HepG2 (cell line): ENCODE results near the gene PDGFA. TPM values are rescaled to one million over a fixed set of nuclear protein-coding genes. Genes with fewer than 3 reads are reported as not detected.

Experiments
- ATAC-seq: fragments of 200-7000 bp; cut with Tn5 transposase; 3 replicates; pipeline ENCODE4 v1.9.1; 2020; ENCODE audit warnings: mild to moderate bottlenecking, moderate library complexity
- BruUV-seq: library from RNA; stranded (reverse); fragments of 400-500 nt; replicated peaks from 2 replicates; lab custom pipeline; 2021; lab: Mats Ljungman, UMichigan
- CTCF ChIA-PET: fragments of 300-600 bp; formaldehyde crosslinking; extraction: SDS; loops from one replicate; lab custom pipeline; 2021; ENCODE audit warnings: low total read pairs, inconsistent platforms, low intra/inter-chr PET ratio; lab: Yijun Ruan, JAX
- POLR2A ChIA-PET: fragments of 350-600 bp; sonication (Branson Sonifier 250); formaldehyde crosslinking; loops from one replicate; lab custom pipeline; 2020; ENCODE audit warnings: antibody characterized with exemption, inconsistent platforms; lab: Yijun Ruan, JAX
- DNase-seq: peaks from one replicate; pipeline ENCODE4 v3.0.0-alpha.2; 2015; ENCODE audit warnings: low spot score
- FAIRE-seq: peaks from 3 replicates; lab custom pipeline; 2011; peaks lifted over from hg19 to GRCh38; lab: Jason Lieb, UNC
- H2AFZ ChIP-seq: one replicate; pipeline ENCODE4 v1.6.1; 2011; ENCODE audit warnings: low read length, inconsistent platforms
- H3K27ac ChIP-seq: fragments of 300-600 bp; 3 replicates; pipeline ENCODE4 v1.8.0; 2011; ENCODE audit warnings: mixed run types, mild to moderate bottlenecking, mixed read lengths, low read length, inconsistent platforms; ENCODE audit not compliant: insufficient read depth; ENCODE audit errors: extremely low read length
- H3K27me3 ChIP-seq, 2 experiments: fragments of 200-600 bp in 1 of 2; 2 replicates in 1 of 2; 3 replicates in 1 of 2; pipeline versions ENCODE4 v1.6.0 to v1.8.0; 2011; ENCODE audit warnings: low read length in 2 of 2, mild to moderate bottlenecking in 2 of 2, moderate library complexity in 2 of 2, inconsistent platforms in 1 of 2; ENCODE audit not compliant: insufficient read depth in 2 of 2, control insufficient read depth in 1 of 2
- H3K36me3 ChIP-seq, 2 experiments: fragments of 200-600 bp in 1 of 2; replicated peaks in 1 of 2; 2 replicates in 1 of 2; 3 replicates in 1 of 2; pipeline versions ENCODE4 v1.5.1 to v1.8.0; 2011; ENCODE audit warnings: low read length in 2 of 2, inconsistent platforms in 1 of 2; ENCODE audit not compliant: insufficient read depth in 2 of 2, control insufficient read depth in 1 of 2
- H3K4me1 ChIP-seq: 2 replicates; pipeline ENCODE4 v1.5.1; 2012; ENCODE audit warnings: low read length, inconsistent platforms; ENCODE audit not compliant: insufficient read depth
- H3K4me2 ChIP-seq: 2 replicates; pipeline ENCODE4 v1.6.0; 2011; ENCODE audit warnings: low read depth, low read length, inconsistent platforms
- H3K4me3 ChIP-seq, 3 experiments: fragments of 200-600 bp in 1 of 3; sonication (generic), shearing (Covaris generic) in 1 of 3; replicated peaks in 1 of 3; 2 replicates each; pipeline ENCODE4 v1.5.1; 2011 to 2016; ENCODE audit warnings: low read length in 3 of 3, inconsistent platforms in 2 of 3, low read depth in 2 of 3, mild to moderate bottlenecking in 2 of 3, control low read depth in 1 of 3, mixed read lengths in 1 of 3; ENCODE audit not compliant: insufficient read depth in 1 of 3
- H3K79me2 ChIP-seq: one replicate; pipeline ENCODE4 v1.6.1; 2011; ENCODE audit warnings: low read length, inconsistent platforms; ENCODE audit not compliant: insufficient read depth
- H3K9ac ChIP-seq: 2 replicates; pipeline ENCODE4 v1.6.0; 2011; ENCODE audit warnings: mild to moderate bottlenecking, low read depth, low read length, inconsistent platforms; ENCODE audit not compliant: insufficient read depth
- H3K9me3 ChIP-seq: 2 replicates; pipeline ENCODE4 v1.5.1; 2012; ENCODE audit warnings: mild to moderate bottlenecking, low read length
- H4K20me1 ChIP-seq: 2 replicates; pipeline ENCODE4 v1.6.0; 2011; ENCODE audit warnings: inconsistent platforms, mild to moderate bottlenecking, low read length, moderate library complexity; ENCODE audit not compliant: insufficient read depth
- CREB1 ChIP-seq, 2 experiments: fragments of 450-650 bp in 1 of 2; IDR thresholded peaks; 2 replicates each; pipeline ENCODE4 v1.6.1; 2016 to 2017; ENCODE audit warnings: control low read depth in 1 of 2, mild to moderate bottlenecking in 1 of 2, missing compliant biosample characterization in 1 of 2, missing genetic modification characterization in 1 of 2
- HBP1 ChIP-seq: IDR thresholded peaks from 2 replicates; pipeline ENCODE4 v1.6.1; 2016; ENCODE audit warnings: low read depth, control low read depth
- KLF15 ChIP-seq: sonication (generic); formaldehyde crosslinking; IDR thresholded peaks from 2 replicates; pipeline ENCODE4 v1.8.1; 2023; ENCODE audit warnings: borderline replicate concordance, mild to moderate bottlenecking, inconsistent platforms, missing genetic modification reagents, mixed read lengths
- RNF2 ChIP-seq: fragments of 450-650 bp; conservative IDR thresholded peaks from 2 replicates; pipeline ENCODE4 v1.6.1; 2016; ENCODE audit warnings: low read depth
- SALL2 ChIP-seq: sonication (generic); formaldehyde crosslinking; IDR thresholded peaks from 2 replicates; pipeline ENCODE4 v1.8.1; 2023; ENCODE audit warnings: mild to moderate bottlenecking, missing genetic modification reagents, inconsistent platforms
- SP4 ChIP-seq: sonication (generic); formaldehyde crosslinking; IDR thresholded peaks from 2 replicates; pipeline ENCODE4 v1.8.1; 2023; ENCODE audit warnings: mild to moderate bottlenecking, missing genetic modification reagents
- ZNF550 ChIP-seq: sonication (generic); formaldehyde crosslinking; IDR thresholded peaks from 2 replicates; pipeline ENCODE4 v1.4.0; 2020; ENCODE audit warnings: mild to moderate bottlenecking, missing genetic modification reagents, borderline replicate concordance
- WGBS: methylation state at CpG from one replicate; pipeline ENCODE4 v1.1.6; 2017; ENCODE audit warnings: low lambda C conversion rate; 5-methylcytosine and 5-hydroxymethylcytosine counted together
- in situ Hi-C: cut with HindIII; loops from 2 replicates; pipeline ENCODE4 v1.10.0; 2017; ENCODE audit warnings: low pct_unique_long_range_greater_than_20kb; ENCODE audit not compliant: extremely low pct_ligation_motif_present
- intact Hi-C: fragments of 100-400 bp; cut with micrococcal nuclease; formaldehyde crosslinking; loops from one replicate; pipeline ENCODE4 v1.10.0; 2022; ENCODE audit not compliant: unreplicated experiment
- polyA plus RNA-seq, 8 experiments: library from polyadenylated mRNA; depleted of rRNA in 3 of 8; stranded (reverse) in 7 of 8; unstranded in 1 of 8; fragments of >200 nt; fragmentation: Illumina TruSeq in 4 of 8; extraction: Trizol in 4 of 8; gene quantifications; 2 replicates each; pipeline versions ENCODE4 v1.2.1 to v1.2.3, GENCODE V29; 2011 to 2016; ENCODE audit warnings: low read depth in 4 of 8, missing spikeins in 1 of 8, mixed read lengths in 1 of 8; ENCODE audit not compliant: insufficient read depth in 1 of 8
- total RNA-seq, 5 experiments: library from RNA; depleted of rRNA; stranded (reverse); fragments of >200 nt; fragmentation: Illumina TruSeq; extraction: Trizol; gene quantifications; 2 replicates each; pipeline ENCODE4 v1.2.3, GENCODE V29; 2016; ENCODE audit warnings: low read depth in 1 of 5
- TF ChIP-seq, protein P1 (sequence below): sonication (generic); formaldehyde crosslinking; conservative IDR thresholded peaks from 2 replicates; pipeline ENCODE4 v1.8.1; 2023; ENCODE audit warnings: missing genetic modification reagents
- TF ChIP-seq, protein P2 (sequence below): sonication (generic); formaldehyde crosslinking; IDR thresholded peaks from 2 replicates; pipeline ENCODE4 v1.8.1; 2023; ENCODE audit warnings: mild to moderate bottlenecking, moderate library complexity, missing genetic modification reagents
- TF ChIP-seq, protein P3 (sequence below): sonication (generic); formaldehyde crosslinking; conservative IDR thresholded peaks from 2 replicates; pipeline ENCODE4 v1.4.0; 2020; ENCODE audit warnings: mild to moderate bottlenecking, missing genetic modification reagents, moderate library complexity
- TF ChIP-seq, protein P4 (sequence below): sonication (generic); formaldehyde crosslinking; IDR thresholded peaks from 2 replicates; pipeline ENCODE4 v1.4.0; 2020; ENCODE audit warnings: missing genetic modification reagents

Gene PDGFA
- total and polyA plus RNA-seq, 2 of the 13 experiments (the other 11 are each of a cell fraction or from before 2014, with no cell fraction given): 1.5 to 3.4 TPM

DNA sequence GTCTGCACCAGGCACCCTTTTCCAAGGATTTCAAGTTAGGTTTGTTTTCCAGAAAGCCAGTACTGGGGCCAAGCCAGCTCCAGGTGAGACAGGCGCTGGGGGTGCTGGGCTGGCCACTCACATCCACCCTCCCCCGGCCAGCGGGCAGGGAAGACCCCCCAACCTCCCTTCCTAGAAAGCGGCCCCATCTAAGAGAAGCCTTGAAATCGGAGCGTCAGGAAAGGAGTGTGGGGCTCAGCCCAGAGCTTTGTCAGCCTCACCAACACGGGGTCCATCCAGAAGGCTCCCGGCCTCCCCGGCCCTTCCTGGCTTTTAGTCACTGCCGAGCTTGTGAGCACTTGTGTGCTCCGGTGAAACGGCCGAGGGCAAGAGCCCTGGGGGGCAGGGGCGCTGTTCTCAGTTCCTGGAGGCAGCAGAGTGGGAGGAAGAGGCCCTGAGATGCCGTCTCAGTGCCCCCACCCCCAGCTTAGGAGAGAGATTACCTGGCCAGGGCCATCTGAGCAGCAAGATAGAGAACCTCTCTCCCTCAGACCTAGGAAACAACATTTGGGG is 39.6 kb downstream of the PDGFA start:
- in situ Hi-C loops (no loop called here), intact Hi-C loops (loop anchor here (10.0 kb wide), 1 partner anchor 45 kb away; no protein-coding TSS in a partner anchor)
- no peaks in the 10 kb centered on the region for H4K20me1 ChIP-seq
- H3K79me2 ChIP-seq: no peaks in the 10 kb centered on the region
- no peak for DNase-seq
- no peak overlapping the region for H3K9ac ChIP-seq
- TF ChIP-seq SP4 (CRISPR knock-in tag) (no peak), KLF15 (CRISPR knock-in tag) (no peak), ZNF550 (CRISPR knock-in tag) (no peak), SALL2 (CRISPR knock-in tag) (no peak), RNF2 (no peak), CREB1 (IDR thresholded peaks at IDR 0.05) (no peak), CREB1 (CRISPR knock-in tag; IDR thresholded peaks at IDR 0.05) (no peak), HBP1 (CRISPR knock-in tag) (no peak)
- TF ChIP-seq, protein P1, sequence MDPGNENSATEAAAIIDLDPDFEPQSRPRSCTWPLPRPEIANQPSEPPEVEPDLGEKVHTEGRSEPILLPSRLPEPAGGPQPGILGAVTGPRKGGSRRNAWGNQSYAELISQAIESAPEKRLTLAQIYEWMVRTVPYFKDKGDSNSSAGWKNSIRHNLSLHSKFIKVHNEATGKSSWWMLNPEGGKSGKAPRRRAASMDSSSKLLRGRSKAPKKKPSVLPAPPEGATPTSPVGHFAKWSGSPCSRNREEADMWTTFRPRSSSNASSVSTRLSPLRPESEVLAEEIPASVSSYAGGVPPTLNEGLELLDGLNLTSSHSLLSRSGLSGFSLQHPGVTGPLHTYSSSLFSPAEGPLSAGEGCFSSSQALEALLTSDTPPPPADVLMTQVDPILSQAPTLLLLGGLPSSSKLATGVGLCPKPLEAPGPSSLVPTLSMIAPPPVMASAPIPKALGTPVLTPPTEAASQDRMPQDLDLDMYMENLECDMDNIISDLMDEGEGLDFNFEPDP (CRISPR knock-in tag): no peak
- TF ChIP-seq, protein P2, sequence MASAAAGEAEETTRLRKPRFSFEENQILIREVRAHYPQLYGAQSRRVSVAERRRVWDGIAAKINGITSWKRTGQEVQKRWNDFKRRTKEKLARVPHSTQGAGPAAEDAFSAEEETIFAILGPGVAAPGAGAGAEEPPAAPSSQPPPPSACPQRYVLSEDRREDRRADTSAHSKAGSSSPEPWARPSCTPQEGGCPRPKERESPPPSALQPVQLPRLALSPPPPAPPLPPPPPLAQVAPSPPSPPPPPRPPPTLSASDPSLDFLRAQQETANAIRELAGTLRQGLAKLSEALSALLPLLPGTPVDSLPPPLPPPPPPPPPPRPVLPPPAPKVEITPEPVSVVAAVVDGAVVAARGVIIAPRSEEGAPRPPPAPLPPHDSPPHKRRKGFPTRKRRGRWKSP (CRISPR knock-in tag): no peak
- TF ChIP-seq, protein P3, sequence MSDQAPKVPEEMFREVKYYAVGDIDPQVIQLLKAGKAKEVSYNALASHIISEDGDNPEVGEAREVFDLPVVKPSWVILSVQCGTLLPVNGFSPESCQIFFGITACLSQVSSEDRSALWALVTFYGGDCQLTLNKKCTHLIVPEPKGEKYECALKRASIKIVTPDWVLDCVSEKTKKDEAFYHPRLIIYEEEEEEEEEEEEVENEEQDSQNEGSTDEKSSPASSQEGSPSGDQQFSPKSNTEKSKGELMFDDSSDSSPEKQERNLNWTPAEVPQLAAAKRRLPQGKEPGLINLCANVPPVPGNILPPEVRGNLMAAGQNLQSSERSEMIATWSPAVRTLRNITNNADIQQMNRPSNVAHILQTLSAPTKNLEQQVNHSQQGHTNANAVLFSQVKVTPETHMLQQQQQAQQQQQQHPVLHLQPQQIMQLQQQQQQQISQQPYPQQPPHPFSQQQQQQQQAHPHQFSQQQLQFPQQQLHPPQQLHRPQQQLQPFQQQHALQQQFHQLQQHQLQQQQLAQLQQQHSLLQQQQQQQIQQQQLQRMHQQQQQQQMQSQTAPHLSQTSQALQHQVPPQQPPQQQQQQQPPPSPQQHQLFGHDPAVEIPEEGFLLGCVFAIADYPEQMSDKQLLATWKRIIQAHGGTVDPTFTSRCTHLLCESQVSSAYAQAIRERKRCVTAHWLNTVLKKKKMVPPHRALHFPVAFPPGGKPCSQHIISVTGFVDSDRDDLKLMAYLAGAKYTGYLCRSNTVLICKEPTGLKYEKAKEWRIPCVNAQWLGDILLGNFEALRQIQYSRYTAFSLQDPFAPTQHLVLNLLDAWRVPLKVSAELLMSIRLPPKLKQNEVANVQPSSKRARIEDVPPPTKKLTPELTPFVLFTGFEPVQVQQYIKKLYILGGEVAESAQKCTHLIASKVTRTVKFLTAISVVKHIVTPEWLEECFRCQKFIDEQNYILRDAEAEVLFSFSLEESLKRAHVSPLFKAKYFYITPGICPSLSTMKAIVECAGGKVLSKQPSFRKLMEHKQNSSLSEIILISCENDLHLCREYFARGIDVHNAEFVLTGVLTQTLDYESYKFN (CRISPR knock-in tag): no peak
- TF ChIP-seq, protein P4, sequence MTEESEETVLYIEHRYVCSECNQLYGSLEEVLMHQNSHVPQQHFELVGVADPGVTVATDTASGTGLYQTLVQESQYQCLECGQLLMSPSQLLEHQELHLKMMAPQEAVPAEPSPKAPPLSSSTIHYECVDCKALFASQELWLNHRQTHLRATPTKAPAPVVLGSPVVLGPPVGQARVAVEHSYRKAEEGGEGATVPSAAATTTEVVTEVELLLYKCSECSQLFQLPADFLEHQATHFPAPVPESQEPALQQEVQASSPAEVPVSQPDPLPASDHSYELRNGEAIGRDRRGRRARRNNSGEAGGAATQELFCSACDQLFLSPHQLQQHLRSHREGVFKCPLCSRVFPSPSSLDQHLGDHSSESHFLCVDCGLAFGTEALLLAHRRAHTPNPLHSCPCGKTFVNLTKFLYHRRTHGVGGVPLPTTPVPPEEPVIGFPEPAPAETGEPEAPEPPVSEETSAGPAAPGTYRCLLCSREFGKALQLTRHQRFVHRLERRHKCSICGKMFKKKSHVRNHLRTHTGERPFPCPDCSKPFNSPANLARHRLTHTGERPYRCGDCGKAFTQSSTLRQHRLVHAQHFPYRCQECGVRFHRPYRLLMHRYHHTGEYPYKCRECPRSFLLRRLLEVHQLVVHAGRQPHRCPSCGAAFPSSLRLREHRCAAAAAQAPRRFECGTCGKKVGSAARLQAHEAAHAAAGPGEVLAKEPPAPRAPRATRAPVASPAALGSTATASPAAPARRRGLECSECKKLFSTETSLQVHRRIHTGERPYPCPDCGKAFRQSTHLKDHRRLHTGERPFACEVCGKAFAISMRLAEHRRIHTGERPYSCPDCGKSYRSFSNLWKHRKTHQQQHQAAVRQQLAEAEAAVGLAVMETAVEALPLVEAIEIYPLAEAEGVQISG: no peak
- H3K36me3 ChIP-seq: no peaks in the 10 kb centered on the region
- peak overlapping the region in 1 of 3 experiments; percentile 65; a peak in 1 of 6 replicates for H3K4me3 ChIP-seq
- WGBS: 7% methylated on average over 3 of the region's 15 CpGs
- no peak overlapping the region for H3K27ac ChIP-seq
- H2AFZ ChIP-seq: no peak overlapping the region
- no TSS peak for BruUV-seq
- peaks cover 10 to 23% of the 10 kb centered on the region in 2 experiments for H3K27me3 ChIP-seq
- POLR2A ChIA-PET: interaction anchor here (1.0 to 1.2 kb wide), 2 partner anchors 8 to 34 kb away, joined by 3 to 6 read pairs; no protein-coding TSS in a partner anchor
- H3K4me2 ChIP-seq: peak overlapping the region; percentile 67
- CTCF ChIA-PET: no interaction called here
- no peaks in the 10 kb centered on the region for H3K9me3 ChIP-seq
- peaks cover 41% of the 10 kb centered on the region for H3K4me1 ChIP-seq
- ATAC-seq: peak; percentile 22
- no peak for FAIRE-seq
